HTR-8/SVneo (cell line): ENCODE data around the gene ZNF217.
"Not testable (repeated sequence)": the region's sequence is repeated elsewhere in the genome, so short reads cannot be mapped to it uniquely, and the experiment has no call there.

Experiments used
- DNase-seq: peaks from one replicate; pipeline ENCODE4 v3.0.0; 2011; ENCODE audit warnings: low spot score, mixed read lengths; ENCODE audit not compliant: insufficient read length
- FAIRE-seq: peaks from 2 replicates; lab custom pipeline; 2011; peaks lifted over from hg19 to GRCh38; lab: Jason Lieb, UNC

Gene ZNF217

DNA sequence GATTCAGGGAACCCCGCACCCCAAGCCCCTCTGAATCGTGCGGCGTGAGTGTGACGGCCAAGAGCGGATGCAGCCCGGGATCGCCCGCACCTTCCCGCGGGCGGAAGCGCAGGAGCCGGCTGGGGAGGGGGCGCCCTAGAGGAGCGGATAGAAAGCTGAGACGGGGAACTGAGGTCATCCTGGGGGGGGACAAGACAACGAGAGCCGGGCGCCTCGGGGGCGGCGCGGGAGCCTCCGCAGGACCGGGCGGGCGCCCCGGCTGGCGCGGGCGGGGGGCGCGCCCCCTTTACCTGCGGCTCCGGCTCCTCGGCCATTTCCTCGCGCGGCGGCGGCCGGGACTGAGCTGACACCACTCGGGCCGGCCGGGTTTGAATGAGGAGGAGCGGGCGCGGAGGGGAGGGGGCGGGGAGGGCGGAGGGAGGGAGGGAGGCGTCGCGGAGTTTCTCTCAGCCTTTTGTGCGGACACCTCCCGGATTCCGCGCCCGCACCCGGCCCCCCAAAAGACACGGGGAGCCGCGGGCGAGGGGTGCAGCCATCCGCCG lies at the start of gene ZNF217:
TSS of gene ZNF217 (minus strand) at position 374 of the 542 bp plus-strand sequence. CDS start 11,013 bp downstream, outside the sequence.
- not testable (repeated sequence) for DNase-seq, FAIRE-seq

GRCh38 chr20:53643031-53643832 lies 49.6 kb upstream of the ZNF217 start:
- peak; percentile 93 for FAIRE-seq
- DNase-seq, result peak; percentile 95

DNA sequence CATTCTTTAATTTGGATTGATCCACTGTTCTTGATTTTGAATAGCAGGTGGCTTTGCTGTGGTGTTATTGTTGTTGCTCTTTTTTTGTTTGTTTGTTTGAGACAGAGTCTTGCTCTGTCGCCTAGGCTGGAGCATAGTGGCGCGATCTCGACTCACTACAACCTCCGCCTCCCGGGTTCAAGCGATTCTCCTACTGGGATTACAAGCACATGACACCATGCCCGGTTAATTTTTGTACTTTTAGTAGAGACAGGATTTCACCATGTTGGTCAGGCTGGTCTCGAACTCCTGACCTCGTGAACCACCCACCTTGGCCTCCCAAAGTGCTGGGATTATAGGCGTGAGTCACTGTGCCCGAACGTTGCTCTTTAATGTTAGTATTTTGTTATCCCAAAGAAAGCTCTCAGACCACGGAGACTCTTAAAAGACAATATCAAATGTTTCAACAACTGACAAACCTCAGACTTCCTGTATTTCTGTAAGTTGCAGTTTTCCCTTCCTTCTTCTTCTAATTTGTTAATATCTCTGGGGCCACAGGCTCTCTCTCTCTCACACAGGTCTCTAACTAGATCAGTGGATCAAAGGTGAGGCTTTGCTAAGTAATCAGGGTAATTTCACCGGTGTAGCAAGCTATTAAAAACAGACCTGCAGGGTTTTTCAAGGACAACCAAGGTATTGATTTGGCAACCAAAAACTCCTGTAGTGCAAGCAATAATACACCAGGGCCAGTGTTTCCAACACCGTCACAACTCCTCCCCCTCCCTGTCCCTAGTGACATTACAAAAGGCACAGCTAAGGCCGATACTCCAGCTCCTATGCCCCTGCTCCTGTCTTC lies 48.8 kb upstream of the ZNF217 start:
- peak; percentile 83 for DNase-seq
- FAIRE-seq, result no peak

GRCh38 chr20:53639647-53640440 lies 46.2 kb upstream of the ZNF217 start:
- no peak for DNase-seq
- FAIRE-seq, result no peak

GRCh38 chr20:53639128-53639527 lies 45.5 kb upstream of the ZNF217 start:
- no peak for DNase-seq

DNA sequence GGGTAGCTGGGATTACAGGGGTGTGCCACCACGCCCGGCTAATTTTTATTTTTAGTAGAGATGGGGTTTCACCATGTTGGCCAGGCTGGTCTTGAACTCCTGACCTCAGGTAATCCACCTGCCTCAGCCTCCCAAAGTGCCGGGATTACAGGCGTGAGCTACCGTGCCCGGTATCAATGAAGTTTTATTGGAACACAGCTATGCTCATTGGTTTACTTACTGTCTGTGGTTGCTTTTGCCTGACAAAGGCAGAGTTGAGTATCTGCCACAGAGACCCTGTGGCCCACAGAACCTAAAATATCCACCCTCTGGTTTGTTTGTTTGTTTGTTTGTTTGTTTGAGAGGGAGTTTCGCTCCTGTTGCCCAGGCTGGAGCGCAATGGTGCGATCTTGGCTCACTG lies 43.7 kb upstream of the ZNF217 start:
- not testable (repeated sequence) for DNase-seq, FAIRE-seq

More at GRCh38 chr20:53639128-53639527, 45.5 kb upstream of the ZNF217 start:
- no peak for FAIRE-seq

DNA sequence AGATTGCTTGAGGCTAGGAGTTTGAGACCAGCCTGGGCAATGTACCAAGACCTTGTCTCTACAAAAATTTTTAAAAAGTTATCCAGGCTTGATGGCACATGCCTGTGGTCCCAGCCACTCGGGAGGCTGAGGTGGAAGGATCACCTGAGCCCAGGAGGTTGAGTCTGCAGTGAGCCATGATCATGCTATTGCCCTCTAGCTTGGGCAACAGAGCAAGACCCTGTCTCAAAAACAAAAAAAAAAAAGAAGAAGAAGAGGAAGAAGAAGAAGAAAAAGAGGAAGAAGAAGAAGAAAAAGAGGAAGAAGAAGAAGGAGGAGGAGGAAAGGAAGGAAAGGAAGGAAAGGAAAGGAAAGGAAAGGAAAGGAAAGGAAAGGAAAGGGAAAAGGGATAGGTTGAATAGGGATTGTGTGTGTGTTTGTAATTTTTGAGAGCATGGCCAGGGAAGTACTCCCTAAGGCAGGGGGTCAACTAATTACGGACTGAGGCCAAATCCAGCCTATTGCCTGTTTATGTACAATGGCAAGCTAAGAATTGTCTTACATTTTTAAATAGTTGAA lies 43.0 kb upstream of the ZNF217 start:
- FAIRE-seq, result no peak

DNA sequence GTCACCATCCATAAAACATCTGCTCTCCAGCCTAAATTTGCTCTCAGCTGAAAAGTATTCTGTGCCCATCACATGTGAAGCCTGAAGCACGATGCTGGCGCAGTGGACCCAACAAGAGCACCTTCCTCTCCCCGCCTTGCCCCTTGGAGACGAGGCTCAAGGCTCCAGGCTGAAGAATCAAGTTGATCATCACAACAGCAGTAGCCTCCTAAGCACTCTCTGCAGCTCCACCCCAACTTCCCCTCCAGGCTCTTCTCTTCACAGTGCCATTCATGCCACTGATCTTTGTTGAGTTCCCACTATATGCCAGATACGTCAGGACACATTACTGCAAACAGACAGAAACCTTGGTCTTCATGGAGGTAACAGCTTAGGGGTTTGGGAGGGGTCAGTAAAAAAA lies 41.6 kb upstream of the ZNF217 start:
- FAIRE-seq (peak; percentile 49), DNase-seq (no peak)

More for the DNA sequence above, 43.0 kb upstream of the ZNF217 start:
- DNase-seq, result no peak

- peak; percentile 60 for FAIRE-seq
Measured at GRCh38 chr20:53631909-53632662, 38.4 kb upstream of the ZNF217 start.

GRCh38 chr20:53629436-53629835 lies 35.8 kb upstream of the ZNF217 start:
- no peak for DNase-seq
- no peak for FAIRE-seq

More at GRCh38 chr20:53631909-53632662, 38.4 kb upstream of the ZNF217 start:
- no peak for DNase-seq

DNA sequence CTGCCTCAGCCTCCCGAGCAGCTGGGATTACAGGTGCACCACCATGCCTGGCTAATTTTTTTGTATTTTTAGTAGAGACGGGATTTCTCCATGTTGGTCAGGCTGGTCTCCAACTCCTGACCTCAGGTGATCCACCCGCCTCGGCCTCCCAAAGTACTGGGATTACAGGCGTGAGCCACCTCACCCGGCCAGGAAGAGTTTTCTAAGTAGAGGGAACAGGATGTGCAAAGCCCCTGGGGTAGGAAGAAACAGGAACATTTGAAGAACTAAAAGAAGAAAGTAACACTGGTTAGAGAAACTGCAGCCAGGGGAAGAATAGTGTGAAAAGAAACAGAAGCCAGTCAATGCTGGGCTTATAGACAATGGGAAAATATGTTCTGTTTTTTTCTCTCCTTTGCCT lies 35.1 kb upstream of the ZNF217 start:
- DNase-seq, FAIRE-seq: not testable (repeated sequence)

DNA sequence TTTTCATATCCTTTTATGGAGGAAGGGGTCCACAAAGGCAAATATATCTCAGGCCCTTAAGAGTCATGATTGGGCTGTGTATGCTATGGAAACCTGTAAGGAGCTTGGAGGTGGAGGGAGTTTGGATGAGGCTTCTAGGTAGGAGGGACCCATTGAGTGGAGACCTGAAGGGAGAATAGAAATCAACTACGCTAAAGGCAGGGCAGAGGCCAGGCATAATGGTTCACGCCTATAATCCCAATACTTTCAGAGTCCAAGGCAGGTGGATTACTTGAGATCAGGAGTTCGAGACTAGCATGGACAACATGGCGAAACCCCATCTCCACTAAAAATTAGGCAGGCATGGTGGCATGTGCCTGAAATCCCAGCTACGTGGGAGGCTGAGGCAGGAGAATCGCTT lies 34.4 kb upstream of the ZNF217 start:
- DNase-seq, result no peak
- FAIRE-seq, result no peak

GRCh38 chr20:53627001-53627400 lies 33.4 kb upstream of the ZNF217 start:
- DNase-seq, result not testable (repeated sequence)

GRCh38 chr20:53626584-53626983 lies 32.9 kb upstream of the ZNF217 start:
- DNase-seq (no peak), FAIRE-seq (no peak)

More at GRCh38 chr20:53627001-53627400, 33.4 kb upstream of the ZNF217 start:
- FAIRE-seq, result not testable (repeated sequence)

DNA sequence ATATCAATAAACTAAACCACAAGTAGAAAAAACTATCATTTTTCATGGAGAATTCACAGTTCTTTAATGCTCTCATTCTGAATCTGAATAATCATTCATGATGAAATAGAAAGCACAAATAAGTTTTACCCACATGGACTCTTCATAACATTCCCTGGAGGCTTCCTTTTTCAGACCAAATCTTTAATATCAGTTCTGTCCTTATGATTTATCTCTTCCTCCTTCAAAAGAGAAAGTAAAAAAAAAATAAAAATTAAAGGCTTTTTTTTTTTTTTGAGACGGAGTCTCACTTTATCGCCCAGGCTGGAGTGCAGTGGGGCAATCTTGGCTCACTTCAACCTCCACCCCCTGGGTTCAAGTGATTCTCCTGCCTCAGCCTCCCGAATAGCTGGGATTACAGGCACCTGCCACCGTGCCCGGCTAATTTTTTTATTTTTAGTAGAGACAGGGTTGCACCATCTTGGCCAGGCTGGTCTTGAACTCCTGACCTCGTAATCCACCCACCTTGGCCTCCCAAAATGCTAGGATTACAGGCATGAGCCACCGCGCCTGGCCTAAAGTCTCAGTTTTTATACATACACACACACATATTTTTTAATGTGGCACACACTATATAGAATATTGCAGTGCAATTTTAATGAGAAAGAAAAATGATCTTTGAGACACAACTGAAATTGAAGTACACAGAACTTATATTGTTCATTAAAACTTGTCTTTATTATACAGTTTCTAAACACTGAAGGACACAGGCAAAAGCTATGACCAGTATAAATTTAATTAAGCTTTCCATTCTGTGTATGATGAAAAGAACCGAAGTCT lies 31.9 kb upstream of the ZNF217 start:
- FAIRE-seq, result no peak

DNA sequence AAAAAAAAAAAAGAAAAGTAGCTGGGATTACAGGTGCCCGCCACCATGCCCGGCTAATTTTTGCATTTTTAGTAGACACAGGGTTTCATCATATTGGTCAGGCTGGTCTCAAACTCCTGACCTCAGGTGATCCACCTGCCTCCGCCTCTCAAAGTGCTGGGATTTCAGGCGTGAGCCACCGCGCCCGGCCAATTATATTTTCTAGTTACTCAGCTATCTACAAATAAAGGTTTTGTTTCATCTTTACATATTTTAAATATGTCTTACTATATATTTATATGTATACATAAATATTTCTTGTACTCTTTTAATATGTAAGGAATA lies 31.2 kb upstream of the ZNF217 start:
- not testable (repeated sequence) for DNase-seq, FAIRE-seq

More for the DNA sequence above, 31.9 kb upstream of the ZNF217 start:
- DNase-seq, result no peak

GRCh38 chr20:53623454-53624211 lies 30.0 kb upstream of the ZNF217 start:
- DNase-seq (peak; percentile 91), FAIRE-seq (peak; percentile 89)
